HepG2 (cell line): ENCODE data around the gene TRIM28. TPM values are rescaled to one million over a fixed set of nuclear protein-coding genes. Genes with fewer than 3 reads are reported as not detected.

Experiments
- CCAR2 ChIP-seq: fragments of 200-400 bp; formaldehyde crosslinking; optimal IDR thresholded peaks from 2 replicates; pipeline ENCODE3; 2018; ENCODE audit warnings: low read depth, mild to moderate bottlenecking, low read length, moderate library complexity
- ERF ChIP-seq: IDR thresholded peaks from 2 replicates; pipeline ENCODE4 v1.6.1; 2018; ENCODE audit warnings: missing biosample characterization, missing genetic modification reagents
- GABPB1 ChIP-seq: IDR thresholded peaks from 2 replicates; pipeline ENCODE4 v1.6.1; 2016; ENCODE audit warnings: mild to moderate bottlenecking, missing genetic modification reagents, moderate library complexity, missing compliant biosample characterization
- IRF9 ChIP-seq: sonication (generic); formaldehyde crosslinking; IDR thresholded peaks from 2 replicates; pipeline ENCODE4 v1.8.0; 2022; ENCODE audit warnings: missing genetic modification reagents, mild to moderate bottlenecking, borderline replicate concordance
- MED8 ChIP-seq: sonication (generic); formaldehyde crosslinking; IDR thresholded peaks from 2 replicates; pipeline ENCODE4 v1.8.1; 2023; ENCODE audit warnings: mild to moderate bottlenecking, missing genetic modification reagents; ENCODE audit not compliant: insufficient replicate concordance
- NR1H2 ChIP-seq: sonication (generic); formaldehyde crosslinking; IDR thresholded peaks from 2 replicates; pipeline ENCODE4 v1.8.1; 2022; ENCODE audit warnings: low read depth, missing genetic modification reagents, borderline replicate concordance
- POLR2AphosphoS2 ChIP-seq: IDR thresholded peaks from 2 replicates; pipeline ENCODE4 v1.6.1; 2011; ENCODE audit warnings: low read depth, low read length, improper control_type of control experiment
- PTBP1 ChIP-seq: fragments of 200-400 bp; formaldehyde crosslinking; IDR thresholded peaks from 2 replicates; pipeline ENCODE4 v1.6.1; 2018; ENCODE audit warnings: low read length, low read depth; ENCODE audit not compliant: poor library complexity, severe bottlenecking
- TBP ChIP-seq: sonication (generic); formaldehyde crosslinking; IDR thresholded peaks from 2 replicates; pipeline ENCODE4 v1.5.0; 2020; ENCODE audit warnings: missing genetic modification reagents
- TFAP4 ChIP-seq: sonication (generic); IDR thresholded peaks from 2 replicates; pipeline ENCODE4 v1.6.1; 2016; ENCODE audit warnings: low read depth, borderline replicate concordance
- ZMAT3 ChIP-seq: sonication (generic); formaldehyde crosslinking; conservative IDR thresholded peaks from 2 replicates; pipeline ENCODE4 v1.7.0; 2021; ENCODE audit warnings: missing genetic modification reagents
- ZNF318 ChIP-seq: sonication (generic); formaldehyde crosslinking; IDR thresholded peaks from 2 replicates; pipeline ENCODE4 v1.4.0; 2020; ENCODE audit warnings: mild to moderate bottlenecking, missing genetic modification reagents
- ZNF569 ChIP-seq: sonication (generic); formaldehyde crosslinking; IDR thresholded peaks from 2 replicates; pipeline ENCODE4 v1.5.0; 2020; ENCODE audit warnings: mild to moderate bottlenecking, missing genetic modification reagents, moderate library complexity, borderline replicate concordance
- polyA plus RNA-seq, 8 experiments: library from polyadenylated mRNA; depleted of rRNA in 3 of 8; stranded (reverse) in 7 of 8; unstranded in 1 of 8; fragments of >200 nt; fragmentation: Illumina TruSeq in 4 of 8; extraction: Trizol in 4 of 8; gene quantifications; 2 replicates each; pipeline versions ENCODE4 v1.2.1 to v1.2.3, GENCODE V29; 2011 to 2016; ENCODE audit warnings: low read depth in 4 of 8, missing spikeins in 1 of 8, mixed read lengths in 1 of 8; ENCODE audit not compliant: insufficient read depth in 1 of 8
- total RNA-seq, 5 experiments: library from RNA; depleted of rRNA; stranded (reverse); fragments of >200 nt; fragmentation: Illumina TruSeq; extraction: Trizol; gene quantifications; 2 replicates each; pipeline ENCODE4 v1.2.3, GENCODE V29; 2016; ENCODE audit warnings: low read depth in 1 of 5
- TF ChIP-seq, protein P1 (sequence below): sonication (generic); formaldehyde crosslinking; IDR thresholded peaks from 2 replicates; pipeline ENCODE4 v1.5.1; 2020; ENCODE audit warnings: missing genetic modification reagents, mild to moderate bottlenecking, borderline replicate concordance

TRIM28 gene
- total and polyA plus RNA-seq, 2 of the 13 experiments (the other 11 are each of a cell fraction or from before 2014, with no cell fraction given): 361 to 439 TPM

- TF ChIP-seq GABPB1 (CRISPR knock-in tag): peak; percentile 100
- no peak for TF ChIP-seq TBP (CRISPR knock-in tag)
- peak; percentile 55 for TF ChIP-seq PTBP1
- peak; percentile 19; the same call in 1 of the 2 replicates for TF ChIP-seq TFAP4
- TF ChIP-seq NR1H2 (CRISPR knock-in tag): no peak
- TF ChIP-seq POLR2AphosphoS2: no peak
- peak; percentile 95 for TF ChIP-seq MED8 (CRISPR knock-in tag)
- TF ChIP-seq CCAR2: peak; percentile 59
- TF ChIP-seq, protein P1, sequence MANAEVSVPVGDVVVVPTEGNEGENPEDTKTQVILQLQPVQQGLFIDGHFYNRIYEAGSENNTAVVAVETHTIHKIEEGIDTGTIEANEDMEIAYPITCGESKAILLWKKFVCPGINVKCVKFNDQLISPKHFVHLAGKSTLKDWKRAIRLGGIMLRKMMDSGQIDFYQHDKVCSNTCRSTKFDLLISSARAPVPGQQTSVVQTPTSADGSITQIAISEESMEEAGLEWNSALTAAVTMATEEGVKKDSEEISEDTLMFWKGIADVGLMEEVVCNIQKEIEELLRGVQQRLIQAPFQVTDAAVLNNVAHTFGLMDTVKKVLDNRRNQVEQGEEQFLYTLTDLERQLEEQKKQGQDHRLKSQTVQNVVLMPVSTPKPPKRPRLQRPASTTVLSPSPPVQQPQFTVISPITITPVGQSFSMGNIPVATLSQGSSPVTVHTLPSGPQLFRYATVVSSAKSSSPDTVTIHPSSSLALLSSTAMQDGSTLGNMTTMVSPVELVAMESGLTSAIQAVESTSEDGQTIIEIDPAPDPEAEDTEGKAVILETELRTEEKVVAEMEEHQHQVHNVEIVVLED: peak; percentile 97
- TF ChIP-seq IRF9: no peak; the same call in 1 of the 2 replicates
- TF ChIP-seq ZNF569 (CRISPR knock-in tag): peak; percentile 94; the same call in 1 of the 2 replicates
- no peak; the same call in 1 of the 2 replicates for TF ChIP-seq ZMAT3 (CRISPR knock-in tag)
- TF ChIP-seq ZNF318 (CRISPR knock-in tag): peak; percentile 65; the same call in 1 of the 2 replicates
- peak; percentile 96 for TF ChIP-seq ERF (CRISPR knock-in tag)
Observed at GRCh38 chr19:58519355-58520256, 24.3 kb upstream of the TRIM28 start, which contains the start of gene ZBTB45 (continued).
